MM.1S (cell line): ENCODE results near the gene ATP6V0B.

Experiments
- DNase-seq: peaks from one replicate; pipeline ENCODE4 v3.0.0-alpha.2; 2015
- H2AFZ ChIP-seq: fragments of 300-600 bp; sonication (generic); 2 replicates; pipeline ENCODE4 v1.6.0; 2016; ENCODE audit warnings: antibody characterized with exemption, low read length
- H3F3A ChIP-seq: fragments of 300-600 bp; sonication (generic); 2 replicates; pipeline ENCODE4 v1.6.1; 2016; ENCODE audit warnings: mild to moderate bottlenecking, antibody characterized with exemption, low read length, moderate library complexity, mixed read lengths; ENCODE audit not compliant: insufficient read depth
- H3K27ac ChIP-seq: fragments of 300-600 bp; sonication (generic); 2 replicates; pipeline ENCODE4 v1.5.1; 2016; ENCODE audit warnings: mild to moderate bottlenecking, low read length
- H3K27me3 ChIP-seq: fragments of 300-600 bp; sonication (generic); replicated peaks from 2 replicates; pipeline ENCODE4 v1.6.0; 2016; ENCODE audit warnings: low read length; ENCODE audit not compliant: insufficient read depth
- H3K36me3 ChIP-seq: fragments of 300-600 bp; sonication (generic); replicated peaks from 2 replicates; pipeline ENCODE4 v1.6.1; 2016; ENCODE audit warnings: mild to moderate bottlenecking, low read length, mixed read lengths; ENCODE audit not compliant: insufficient read depth
- H3K4me1 ChIP-seq: fragments of 300-600 bp; sonication (generic); 2 replicates; pipeline ENCODE4 v1.6.1; 2016; ENCODE audit warnings: low read length, mixed read lengths
- H3K4me2 ChIP-seq: fragments of 300-600 bp; sonication (generic); 2 replicates; pipeline ENCODE4 v1.6.0; 2016; ENCODE audit warnings: low read depth, low read length
- H3K4me3 ChIP-seq: fragments of 300-600 bp; sonication (generic); 2 replicates; pipeline ENCODE4 v1.5.1; 2016; ENCODE audit warnings: low read length, mixed read lengths
- H3K79me2 ChIP-seq: fragments of 300-600 bp; sonication (generic); 2 replicates; pipeline ENCODE4 v1.6.1; 2016; ENCODE audit warnings: mixed run types, low read length, mixed read lengths
- H3K9ac ChIP-seq: fragments of 300-600 bp; sonication (generic); 2 replicates; pipeline ENCODE4 v1.6.1; 2016; ENCODE audit warnings: low read length, mixed read lengths
- H3K9me2 ChIP-seq: fragments of 300-600 bp; sonication (generic); replicated peaks from 2 replicates; pipeline ENCODE4 v1.6.1; 2016; ENCODE audit warnings: mild to moderate bottlenecking, low read length, mixed read lengths; ENCODE audit not compliant: insufficient read depth
- H3K9me3 ChIP-seq: fragments of 300-600 bp; sonication (generic); replicated peaks from 2 replicates; pipeline ENCODE4 v1.6.1; 2016; ENCODE audit warnings: mild to moderate bottlenecking, low read length, mixed read lengths; ENCODE audit not compliant: insufficient read depth
- H4K20me1 ChIP-seq: fragments of 300-600 bp; sonication (generic); 2 replicates; pipeline ENCODE4 v1.6.1; 2016; ENCODE audit warnings: mild to moderate bottlenecking, low read length, moderate library complexity, mixed read lengths; ENCODE audit not compliant: insufficient read depth
- CTCF ChIP-seq: fragments of 300-600 bp; sonication (generic); IDR thresholded peaks from 2 replicates; pipeline ENCODE4 v1.5.1; 2016; ENCODE audit warnings: antibody characterized with exemption, low read length, mixed read lengths
- EZH2 ChIP-seq: fragments of 300-600 bp; sonication (generic); optimal IDR thresholded peaks from 2 replicates; pipeline ENCODE3; 2017; ENCODE audit warnings: low read depth, mild to moderate bottlenecking, antibody characterized with exemption, low read length, mixed read lengths
- EZH2phosphoT487 ChIP-seq: fragments of 300-600 bp; sonication (generic); IDR thresholded peaks from 2 replicates; pipeline ENCODE4 v1.6.1; 2018; ENCODE audit warnings: antibody characterized with exemption, low read length

Gene ATP6V0B

GRCh38 chr1:43974443-43975248 is at the start of gene ATP6V0B:
ATP6V0B (plus strand) TSS chr1:43974960; CDS start chr1:43975041, 81 bp downstream.
- Histone ChIP-seq H3K79me2 (peaks cover 54% of the 10 kb centered on the region), H3K4me3 (peak within 1 kb of the TSS; percentile 96), H3K9me3 (no peaks in the 10 kb centered on the region), H3K36me3 (0 out of 2 replicates have a peak, but pooled peaks cover 3% of the 10 kb centered on the region), H2AFZ (peak within 1 kb of the TSS; percentile 87), H3K4me1 (peaks cover 40% of the 10 kb centered on the region), H3K9me2 (no peaks in the 10 kb centered on the region), H3K9ac (peak within 1 kb of the TSS; percentile 95), H3K27ac (peak within 1 kb of the TSS; percentile 79), H4K20me1 (peaks cover 4% of the 10 kb centered on the region; the same call in 1 of the 2 replicates), H3K27me3 (no peaks in the 10 kb centered on the region), H3F3A (peaks cover 27% of the 10 kb centered on the region), H3K4me2 (peak within 1 kb of the TSS; percentile 96)
- TF ChIP-seq CTCF (0 out of 2 replicates have a peak, but pooled peaks have one; percentile 6), EZH2phosphoT487 (no peak), EZH2 (no peak)
- peak; percentile 96 for DNase-seq

DNA sequence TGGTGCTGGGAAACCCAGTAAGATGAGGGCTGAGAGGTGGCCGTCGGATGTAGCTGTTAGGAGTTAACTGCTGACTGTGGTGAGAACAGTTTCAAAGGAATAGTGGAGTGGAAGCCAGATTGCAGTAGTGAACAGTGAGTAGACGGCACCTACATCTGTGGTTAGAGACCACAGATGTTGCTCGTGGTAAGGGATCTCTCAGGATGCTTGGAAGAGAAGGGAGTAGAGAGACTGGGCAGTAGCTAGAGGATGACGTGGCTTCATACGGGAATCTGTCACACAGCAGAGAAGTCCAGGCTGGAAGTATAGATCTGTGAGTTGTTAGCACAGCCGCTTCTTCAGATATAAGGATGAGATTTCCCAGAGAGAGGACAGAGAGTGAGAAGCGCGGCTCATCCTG is 48.9 kb upstream of the ATP6V0B start:
- H3K9me3 ChIP-seq: no peaks in the 10 kb centered on the region
- no peaks in the 10 kb centered on the region for H3K79me2 ChIP-seq
- no peaks in the 10 kb centered on the region for H3K9me2 ChIP-seq
- H3K36me3 ChIP-seq: no peaks in the 10 kb centered on the region
- H3K27ac ChIP-seq: no peak overlapping the region
- H3F3A ChIP-seq: no peaks in the 10 kb centered on the region
- H2AFZ ChIP-seq: no peak overlapping the region
- TF ChIP-seq EZH2phosphoT487 (no peak), CTCF (no peak), EZH2 (no peak)
- H3K4me1 ChIP-seq: no peaks in the 10 kb centered on the region
- DNase-seq: no peak
- H4K20me1 ChIP-seq: no peaks in the 10 kb centered on the region
- no peak overlapping the region for H3K4me2 ChIP-seq
- no peak overlapping the region for H3K9ac ChIP-seq
- H3K27me3 ChIP-seq: no peaks in the 10 kb centered on the region
- no peak overlapping the region for H3K4me3 ChIP-seq

DNA sequence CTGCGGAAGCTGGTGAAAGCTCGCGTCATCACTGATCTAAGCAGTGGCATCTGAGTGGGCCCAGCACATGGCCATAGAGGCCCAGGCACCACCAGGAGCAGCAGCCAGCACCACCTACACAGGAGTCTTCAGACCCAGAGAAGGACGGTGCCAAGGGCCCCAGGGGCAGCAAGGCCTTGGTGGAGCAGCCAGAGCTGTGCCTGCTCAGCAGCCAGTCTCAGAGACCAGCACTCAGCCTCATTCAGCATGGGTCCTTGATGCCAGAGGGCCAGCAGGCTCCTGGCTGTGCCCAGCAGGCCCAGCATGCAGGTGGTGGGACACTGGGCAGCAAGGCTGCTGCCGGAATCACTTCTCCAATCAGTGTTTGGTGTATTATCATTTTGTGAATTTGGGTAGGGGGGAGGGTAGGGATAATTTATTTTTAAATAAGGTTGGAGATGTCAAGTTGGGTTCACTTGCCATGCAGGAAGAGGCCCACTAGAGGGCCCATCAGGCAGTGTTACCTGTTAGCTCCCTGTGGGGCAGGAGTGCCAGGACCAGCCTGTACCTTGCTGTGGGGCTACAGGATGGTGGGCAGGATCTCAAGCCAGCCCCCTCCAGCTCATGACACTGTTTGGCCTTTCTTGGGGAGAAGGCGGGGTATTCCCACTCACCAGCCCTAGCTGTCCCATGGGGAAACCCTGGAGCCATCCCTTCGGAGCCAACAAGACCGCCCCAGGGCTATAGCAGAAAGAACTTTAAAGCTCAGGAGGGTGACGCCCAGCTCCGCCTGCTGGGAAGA is 44.4 kb upstream of the ATP6V0B start:
- H3K79me2 ChIP-seq: no peaks in the 10 kb centered on the region
- no peak overlapping the region for H2AFZ ChIP-seq
- H3K4me2 ChIP-seq: no peak overlapping the region
- H3K4me1 ChIP-seq: peaks cover 5% of the 10 kb centered on the region
- no peak overlapping the region for H3K4me3 ChIP-seq
- H4K20me1 ChIP-seq: no peaks in the 10 kb centered on the region
- TF ChIP-seq EZH2phosphoT487 (no peak), EZH2 (no peak), CTCF (peak; percentile 57)
- no peaks in the 10 kb centered on the region for H3K36me3 ChIP-seq
- no peaks in the 10 kb centered on the region for H3K27me3 ChIP-seq
- no peak overlapping the region for H3K27ac ChIP-seq
- H3K9me2 ChIP-seq: no peaks in the 10 kb centered on the region
- no peaks in the 10 kb centered on the region for H3F3A ChIP-seq
- DNase-seq: peak; percentile 24
- H3K9ac ChIP-seq: no peak overlapping the region
- no peaks in the 10 kb centered on the region for H3K9me3 ChIP-seq
